OCI-LY7 (cell line): ENCODE measurements around the gene SLC25A38. TPM values are rescaled to one million over a fixed set of nuclear protein-coding genes. Genes with fewer than 3 reads are reported as not detected.

Source experiments
- BruUV-seq: library from RNA; stranded (reverse); fragments of 400-500 nt; replicated peaks from 2 replicates; lab custom pipeline; 2021; lab: Mats Ljungman, UMichigan
- CTCF ChIA-PET: fragments of 300-600 bp; sonication (Branson Sonifier 250); formaldehyde crosslinking; loops from one replicate; lab custom pipeline; 2022; ENCODE audit warnings: antibody characterized with exemption; ENCODE audit not compliant: unreplicated experiment; lab: Charles Lee
- POLR2A ChIA-PET: fragments of 300-600 bp; sonication (Branson Sonifier 250); formaldehyde crosslinking; loops from one replicate; lab custom pipeline; 2022; ENCODE audit warnings: antibody characterized with exemption; lab: Charles Lee
- DNase-seq: peaks from one replicate; pipeline ENCODE4 v3.0.0-alpha.2; 2015; ENCODE audit warnings: low spot score
- H2AFZ ChIP-seq: fragments of 200-600 bp; sonication (generic), shearing (Covaris generic); 2 replicates; pipeline ENCODE4 v1.6.1; 2014; ENCODE audit warnings: mild to moderate bottlenecking, antibody characterized with exemption, low read length, moderate library complexity
- H3K27ac ChIP-seq: fragments of 200-600 bp; sonication (generic); 2 replicates; pipeline ENCODE4 v1.5.1; 2014; ENCODE audit warnings: mixed run types, low read depth, mild to moderate bottlenecking, moderate library complexity, low read length, inconsistent platforms; ENCODE audit not compliant: poor library complexity, severe bottlenecking
- H3K36me3 ChIP-seq: fragments of 200-600 bp; sonication (generic); 2 replicates; pipeline ENCODE4 v1.6.1; 2014; ENCODE audit warnings: mild to moderate bottlenecking, antibody characterized with exemption, low read length, moderate library complexity, mixed read lengths; ENCODE audit not compliant: insufficient read depth
- H3K4me1 ChIP-seq: fragments of 200-600 bp; sonication (generic); 2 replicates; pipeline ENCODE4 v1.5.1; 2014; ENCODE audit warnings: mild to moderate bottlenecking, low read length; ENCODE audit not compliant: insufficient read depth, poor library complexity, severe bottlenecking
- H3K4me2 ChIP-seq: fragments of 200-600 bp; sonication (generic); 2 replicates; pipeline ENCODE4 v1.6.1; 2014; ENCODE audit warnings: mild to moderate bottlenecking, low read length
- H3K4me3 ChIP-seq: fragments of 200-600 bp; sonication (generic); 2 replicates; pipeline ENCODE4 v1.5.1; 2014; ENCODE audit warnings: mild to moderate bottlenecking, low read depth, low read length; ENCODE audit not compliant: poor library complexity, severe bottlenecking
- H3K79me2 ChIP-seq: fragments of 200-600 bp; sonication (generic); 2 replicates; pipeline ENCODE4 v1.6.1; 2016; ENCODE audit warnings: low read depth, mild to moderate bottlenecking, low read length, moderate library complexity, mixed read lengths; ENCODE audit not compliant: insufficient read depth
- H3K9me2 ChIP-seq: fragments of 200-600 bp; sonication (generic); 2 replicates; pipeline ENCODE4 v1.6.1; 2016; ENCODE audit warnings: mild to moderate bottlenecking, low read length, mixed read lengths; ENCODE audit not compliant: insufficient read depth
- H3K9me3 ChIP-seq: fragments of 200-600 bp; sonication (generic); 2 replicates; pipeline ENCODE4 v1.6.1; 2014; ENCODE audit warnings: mild to moderate bottlenecking, mixed run types, low read length, mixed read lengths
- H4K20me1 ChIP-seq: fragments of 200-600 bp; sonication (generic); 2 replicates; pipeline ENCODE4 v1.6.1; 2014; ENCODE audit warnings: mild to moderate bottlenecking, antibody characterized with exemption, low read length, moderate library complexity, mixed read lengths; ENCODE audit not compliant: insufficient read depth
- EZH2phosphoT487 ChIP-seq: fragments of 200-600 bp; sonication (generic); IDR thresholded peaks from 2 replicates; pipeline ENCODE4 v1.6.1; 2018; ENCODE audit warnings: low read depth, borderline replicate concordance, mild to moderate bottlenecking, mixed run types, antibody characterized with exemption, low read length, moderate library complexity, mixed read lengths
- intact Hi-C: fragments of 100-400 bp; cut with micrococcal nuclease; formaldehyde crosslinking; loops from one replicate; pipeline ENCODE4 v1.10.0; 2022; ENCODE audit not compliant: unreplicated experiment
- total RNA-seq, 2 experiments: library from RNA; depleted of rRNA in 1 of 2; stranded (reverse); fragments of >200 nt in 1 of 2; shearing (Covaris generic) in 1 of 2; gene quantifications; 2 replicates each; pipeline ENCODE4 v1.2.3, GENCODE V29; 2014 to 2022
- TF ChIP-seq, protein P1 (sequence below): fragments of 200-600 bp; sonication (generic); conservative IDR thresholded peaks from 2 replicates; pipeline ENCODE4 v1.5.1; 2014; ENCODE audit warnings: mild to moderate bottlenecking, antibody characterized with exemption, low read length, moderate library complexity, mixed read lengths

SLC25A38 gene
- total RNA-seq, 2 experiments from 2014 or later = 32.6 to 35.4 TPM

DNA sequence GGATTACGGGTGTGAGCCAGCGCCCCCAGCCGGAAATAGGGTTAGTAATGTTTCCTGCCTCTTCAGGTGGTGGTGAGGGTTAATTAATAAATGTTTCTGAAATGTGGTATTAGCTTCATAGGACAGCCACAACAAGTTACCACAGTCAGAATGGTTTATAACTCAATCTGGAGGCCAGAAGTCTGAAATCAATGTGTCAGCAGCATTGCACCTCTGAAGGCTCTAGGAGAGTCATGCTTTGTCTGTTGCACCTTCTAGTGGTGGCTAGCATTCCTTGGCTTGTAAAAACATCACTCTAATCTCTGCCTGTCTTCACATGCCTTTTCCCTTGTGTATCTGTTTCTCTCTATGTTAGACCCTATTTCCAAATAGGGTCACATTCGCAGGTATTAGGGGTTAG lies 15.5 kb downstream of the SLC25A38 start:
- ChIA-PET POLR2A (interaction anchor here (1.5 kb wide), 1 partner anchor 10 kb away, joined by 4 read pairs; no protein-coding TSS in a partner anchor), CTCF (no interaction called here)
- H3K27ac ChIP-seq = no peak overlapping the region
- no peak overlapping the region for H3K4me3 ChIP-seq
- TF ChIP-seq, protein P1, sequence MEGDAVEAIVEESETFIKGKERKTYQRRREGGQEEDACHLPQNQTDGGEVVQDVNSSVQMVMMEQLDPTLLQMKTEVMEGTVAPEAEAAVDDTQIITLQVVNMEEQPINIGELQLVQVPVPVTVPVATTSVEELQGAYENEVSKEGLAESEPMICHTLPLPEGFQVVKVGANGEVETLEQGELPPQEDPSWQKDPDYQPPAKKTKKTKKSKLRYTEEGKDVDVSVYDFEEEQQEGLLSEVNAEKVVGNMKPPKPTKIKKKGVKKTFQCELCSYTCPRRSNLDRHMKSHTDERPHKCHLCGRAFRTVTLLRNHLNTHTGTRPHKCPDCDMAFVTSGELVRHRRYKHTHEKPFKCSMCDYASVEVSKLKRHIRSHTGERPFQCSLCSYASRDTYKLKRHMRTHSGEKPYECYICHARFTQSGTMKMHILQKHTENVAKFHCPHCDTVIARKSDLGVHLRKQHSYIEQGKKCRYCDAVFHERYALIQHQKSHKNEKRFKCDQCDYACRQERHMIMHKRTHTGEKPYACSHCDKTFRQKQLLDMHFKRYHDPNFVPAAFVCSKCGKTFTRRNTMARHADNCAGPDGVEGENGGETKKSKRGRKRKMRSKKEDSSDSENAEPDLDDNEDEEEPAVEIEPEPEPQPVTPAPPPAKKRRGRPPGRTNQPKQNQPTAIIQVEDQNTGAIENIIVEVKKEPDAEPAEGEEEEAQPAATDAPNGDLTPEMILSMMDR = no peak
- TF ChIP-seq EZH2phosphoT487 = no peak
- H3K4me1 ChIP-seq = no peaks in the 10 kb centered on the region
- BruUV-seq = no TSS peak
- no peak overlapping the region for H2AFZ ChIP-seq
- H3K36me3 ChIP-seq = peaks cover 89% of the 10 kb centered on the region
- H3K9me3 ChIP-seq = no peaks in the 10 kb centered on the region
- H3K4me2 ChIP-seq = no peak overlapping the region
- no peaks in the 10 kb centered on the region for H3K9me2 ChIP-seq
- H4K20me1 ChIP-seq = no peaks in the 10 kb centered on the region
- DNase-seq = no peak
- intact Hi-C loops = no loop called here
- no peaks in the 10 kb centered on the region for H3K79me2 ChIP-seq

DNA sequence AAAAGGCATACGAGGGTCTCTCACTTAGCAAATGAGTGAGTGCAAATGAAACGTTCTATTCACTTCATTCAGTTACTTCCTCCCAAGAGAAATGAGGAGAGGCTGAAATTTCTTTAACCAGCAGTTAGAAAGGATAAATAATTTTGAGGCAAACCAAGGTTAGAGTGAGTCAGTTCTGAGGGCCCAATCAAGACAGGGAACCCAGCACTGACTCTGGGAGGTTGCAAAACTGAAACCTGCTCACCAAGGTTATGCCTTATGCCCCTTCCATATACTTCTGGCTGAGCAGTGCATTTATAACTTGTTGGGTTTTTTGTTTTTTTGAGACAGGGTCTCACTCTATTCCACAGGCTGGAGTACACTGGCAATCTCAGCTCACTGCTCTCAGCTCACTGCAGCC lies 18.8 kb downstream of the SLC25A38 start:
- H3K9me2 ChIP-seq = no peaks in the 10 kb centered on the region
- TF ChIP-seq, protein P1 = no peak
- H3K36me3 ChIP-seq = peaks cover 60% of the 10 kb centered on the region
- H3K4me2 ChIP-seq = no peak overlapping the region
- ChIA-PET CTCF (interaction anchor here (1.1 kb wide), 1 partner anchor 113 kb away, joined by 3 read pairs; no protein-coding TSS in a partner anchor), POLR2A (interaction anchor here (9.1 kb wide), 1 partner anchor 14 kb away, joined by 85 read pairs; no protein-coding TSS in a partner anchor)
- H4K20me1 ChIP-seq = peaks cover 1% of the 10 kb centered on the region; the same call in 1 of the 2 replicates
- H3K4me1 ChIP-seq = peaks cover 10% of the 10 kb centered on the region
- H3K9me3 ChIP-seq = no peaks in the 10 kb centered on the region
- peaks cover 5% of the 10 kb centered on the region for H3K79me2 ChIP-seq
- BruUV-seq = no TSS peak
- intact Hi-C loops = no loop called here
- H2AFZ ChIP-seq = no peak overlapping the region
- no peak for DNase-seq
- H3K4me3 ChIP-seq = no peak overlapping the region
- no peak overlapping the region for H3K27ac ChIP-seq

DNA sequence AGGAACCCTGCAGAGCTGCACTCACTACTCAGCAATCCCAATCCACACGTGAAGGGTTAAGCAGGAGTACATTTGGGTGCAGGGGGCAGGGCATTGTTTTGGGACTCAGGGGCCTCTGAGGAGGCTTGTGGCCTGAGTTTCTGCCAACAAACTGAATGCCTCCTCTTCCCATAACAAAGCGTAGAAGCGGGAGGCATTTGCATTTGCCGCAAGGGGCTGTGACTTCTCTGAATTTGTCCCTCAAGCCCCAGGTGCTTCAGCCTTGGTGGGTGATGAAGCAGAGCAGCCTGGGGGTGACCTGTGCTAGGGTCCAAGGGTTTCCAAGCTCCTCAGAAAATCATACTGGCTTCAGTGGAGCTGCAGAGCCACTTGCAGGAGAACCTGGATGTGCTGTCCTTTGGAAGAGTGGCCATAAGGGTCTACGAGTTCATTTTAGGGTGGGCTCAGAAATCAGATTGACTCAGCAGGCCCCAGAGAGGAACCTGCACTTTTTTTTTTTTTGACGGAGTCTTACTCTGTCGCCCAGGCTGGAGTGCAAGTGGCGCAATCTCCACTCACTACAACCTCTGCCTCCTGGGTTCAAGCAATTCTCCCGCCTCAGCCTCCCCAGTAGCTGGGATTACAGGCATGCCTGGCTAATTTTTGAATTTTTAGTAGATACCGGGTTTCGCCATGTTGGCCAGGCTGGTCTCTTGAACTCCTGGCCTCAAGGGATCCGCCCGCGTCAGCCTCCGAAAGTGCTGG lies 21.9 kb downstream of the SLC25A38 start:
- H3K27ac ChIP-seq = peak overlapping the region; percentile 78
- peaks cover 26% of the 10 kb centered on the region for H4K20me1 ChIP-seq
- no peak overlapping the region for H3K4me3 ChIP-seq
- no peak for DNase-seq
- H3K36me3 ChIP-seq = peaks cover 60% of the 10 kb centered on the region
- H3K9me2 ChIP-seq = no peaks in the 10 kb centered on the region
- intact Hi-C loops = loop anchor here (5.0 kb wide), 1 partner anchor 907 kb away; no protein-coding TSS in a partner anchor
- peak overlapping the region; percentile 72 for H3K4me2 ChIP-seq
- ChIA-PET POLR2A (interaction anchor here (0.7 to 9.1 kb wide), 6 partner anchors 10 to 194 kb away, joined by 3 to 85 read pairs (median 5); no protein-coding TSS in a partner anchor), CTCF (interaction anchor here (1.1 kb wide), 1 partner anchor 19 kb away, joined by 3 read pairs; no protein-coding TSS in a partner anchor)
- TF ChIP-seq, protein P1 = no peak
- no peak for TF ChIP-seq EZH2phosphoT487
- no peaks in the 10 kb centered on the region for H3K9me3 ChIP-seq
- peaks cover 34% of the 10 kb centered on the region for H3K4me1 ChIP-seq
- no peak overlapping the region for H2AFZ ChIP-seq
- peaks cover 36% of the 10 kb centered on the region for H3K79me2 ChIP-seq
- no TSS peak for BruUV-seq
